Embryonic facial prominence (tissue), 1 donor: Measurements from ENCODE around the gene SLC34A1.

Source experiments
- DNase-seq: peaks from one replicate; pipeline ENCODE4 v3.0.0-alpha.2; 2016; ENCODE audit errors: extremely low spot score

SLC34A1 gene

DNA sequence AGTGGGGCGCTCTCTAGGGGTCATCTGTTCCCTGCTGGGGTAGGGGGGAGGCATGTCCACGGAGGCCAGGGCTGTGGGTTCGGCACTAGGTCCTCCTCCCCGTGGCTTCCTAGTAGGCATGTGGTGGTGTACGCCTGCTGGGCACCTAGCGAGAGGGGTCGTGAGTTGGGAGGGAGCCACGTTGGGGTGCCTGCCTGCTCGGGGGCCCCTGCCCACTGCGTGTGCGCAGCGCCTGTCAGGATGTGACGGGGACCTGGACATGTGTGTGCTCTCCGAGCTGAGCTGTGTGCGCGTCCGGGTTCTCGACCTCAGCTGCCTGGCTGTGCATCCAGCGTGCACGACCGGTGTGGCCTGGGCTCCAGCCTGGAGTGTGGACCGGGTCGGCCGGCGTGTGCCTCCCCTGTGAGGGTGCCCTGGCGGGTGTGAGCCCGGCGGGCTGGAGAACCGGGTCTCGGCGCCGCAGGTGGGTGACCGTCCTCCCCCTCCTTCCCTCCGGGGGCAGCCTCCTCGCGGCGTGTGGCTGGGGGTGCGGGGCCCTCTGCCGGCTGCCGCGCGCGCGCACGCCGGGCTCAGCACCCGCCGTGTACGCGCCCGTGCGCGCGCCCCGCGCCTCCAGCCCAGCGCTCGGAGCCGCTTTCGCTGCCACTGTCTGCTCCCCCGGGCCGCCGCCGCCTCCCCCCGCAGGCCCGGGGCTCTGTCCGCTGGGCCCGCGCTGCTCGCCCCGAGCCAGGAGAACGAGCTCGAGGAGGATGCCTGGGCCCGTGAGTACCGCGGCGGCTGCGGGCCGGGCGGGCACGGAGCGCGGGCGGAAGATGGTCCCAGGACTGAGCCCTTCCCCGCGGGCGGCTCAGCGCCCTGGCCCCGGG, 62.2 kb downstream of the SLC34A1 start, which contains the start of gene PRR7:
Gene PRR7 (plus strand): TSS at position 615 of the 866 bp plus-strand sequence. CDS start 8,254 bp downstream, outside the sequence.
- DNase-seq, result no peak

- no peak for DNase-seq
Observed at GRCh38 chr5:177447066-177447610, 62.9 kb downstream of the SLC34A1 start.

DNA sequence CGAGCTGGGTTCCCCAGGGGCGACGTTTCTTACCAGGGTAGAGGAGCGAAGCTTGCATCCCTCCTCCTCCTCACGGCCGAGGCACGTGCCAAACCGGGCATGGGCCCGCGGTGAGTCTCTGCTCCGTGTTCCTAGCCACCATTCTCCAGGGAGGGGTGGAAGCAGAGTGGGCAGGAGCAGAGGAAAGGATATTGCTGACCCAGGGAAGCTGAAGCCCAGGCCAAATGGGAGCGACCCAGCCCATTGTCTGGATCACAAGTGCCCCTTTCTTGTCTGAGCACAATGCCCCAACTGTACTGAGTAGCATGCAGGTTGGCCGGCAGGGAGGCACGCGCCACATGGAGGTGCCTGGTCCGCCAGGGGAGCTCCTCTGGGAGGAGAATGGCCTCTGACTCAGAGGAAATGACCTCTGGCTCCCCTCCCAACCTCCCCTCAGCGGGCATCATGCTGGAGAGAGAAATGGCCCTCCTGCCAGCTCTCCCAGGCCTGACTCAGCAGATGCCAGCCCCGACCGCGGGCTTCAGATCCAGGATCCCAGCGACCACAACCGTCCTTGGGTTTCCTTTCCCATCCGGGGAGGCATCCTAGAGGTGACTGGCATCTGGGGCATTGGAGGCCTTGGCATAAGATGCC, 63.5 kb downstream of the SLC34A1 start:
- no peak for DNase-seq
